Neural cell (in vitro differentiated cells): Measurements from ENCODE around the gene PCYT1A.
"Not testable (repeated sequence)": the region's sequence is repeated elsewhere in the genome, so short reads cannot be mapped to it uniquely, and the experiment has no call there.

Source experiments
- EZH2 ChIP-seq: fragments of 200-600, 300-800 bp; shearing (Covaris generic), sonication (generic); IDR thresholded peaks from 2 replicates; pipeline ENCODE4 v1.6.1; 2014; ENCODE audit warnings: antibody characterized with exemption, low read length, borderline replicate concordance, mild to moderate bottlenecking; ENCODE audit not compliant: insufficient read depth, poor library complexity, severe bottlenecking
- MXI1 ChIP-seq: fragments of 450-650 bp; conservative IDR thresholded peaks from 2 replicates; pipeline ENCODE4 v1.6.1; 2014; ENCODE audit warnings: antibody characterized with exemption, mild to moderate bottlenecking; ENCODE audit not compliant: poor library complexity, severe bottlenecking
- POLR2AphosphoS5 ChIP-seq: IDR thresholded peaks from 2 replicates; pipeline ENCODE4 v1.6.1; 2012
- RAD21 ChIP-seq: fragments of 450-650 bp; conservative IDR thresholded peaks from 2 replicates; pipeline ENCODE4 v1.6.1; 2014; ENCODE audit warnings: antibody characterized with exemption, mild to moderate bottlenecking, moderate library complexity
- SMC3 ChIP-seq: fragments of 450-650 bp; conservative IDR thresholded peaks from 2 replicates; pipeline ENCODE4 v1.6.1; 2014; ENCODE audit warnings: antibody characterized with exemption, mild to moderate bottlenecking, moderate library complexity; ENCODE audit not compliant: poor library complexity
- TF ChIP-seq, protein P1 (sequence below): fragments of 450-650 bp; IDR thresholded peaks from 2 replicates; pipeline ENCODE4 v1.5.1; 2014; ENCODE audit warnings: antibody characterized with exemption, mild to moderate bottlenecking, moderate library complexity; ENCODE audit not compliant: poor library complexity, severe bottlenecking
- TF ChIP-seq, protein P2 (sequence below): IDR thresholded peaks from 2 replicates; pipeline ENCODE4 v1.6.1; 2012; ENCODE audit warnings: borderline replicate concordance

DNA sequence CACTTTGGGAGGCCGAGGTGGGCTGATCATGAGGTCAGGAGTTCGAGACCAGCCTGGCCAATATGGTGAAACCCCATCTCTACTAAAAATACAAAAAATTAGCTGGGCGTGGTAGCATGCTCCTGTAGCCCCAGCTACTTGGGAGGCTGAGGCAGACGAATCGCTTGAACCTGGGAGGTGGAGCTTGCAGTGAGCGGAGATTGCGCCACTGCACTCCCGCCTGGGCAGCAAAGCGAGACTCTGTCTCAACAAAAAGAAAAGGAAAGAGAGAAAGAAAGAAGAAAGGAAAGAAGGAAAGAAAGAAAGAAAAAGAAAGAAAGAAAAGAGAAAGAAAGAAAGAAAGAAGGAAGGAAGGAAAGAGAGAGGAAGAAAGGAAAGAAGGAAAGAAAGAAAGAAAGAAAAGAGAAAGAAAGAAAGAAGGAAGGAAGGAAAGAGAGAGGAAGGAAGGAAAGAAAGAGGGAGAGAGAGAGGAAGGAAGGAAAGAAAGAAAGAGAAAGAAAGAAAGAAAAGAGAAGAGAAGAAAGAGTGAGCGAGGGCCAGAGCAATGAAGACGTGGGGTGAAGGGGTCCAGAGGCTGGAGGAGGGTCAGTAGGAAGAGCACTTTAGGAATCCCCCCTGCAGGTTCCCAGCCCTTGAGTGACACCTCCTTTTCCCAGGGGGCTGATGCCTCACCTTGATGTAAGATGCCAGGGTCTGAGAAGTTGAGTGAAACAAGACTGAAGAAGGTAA lies 77.4 kb downstream of the PCYT1A start:
- TF ChIP-seq, protein P1, sequence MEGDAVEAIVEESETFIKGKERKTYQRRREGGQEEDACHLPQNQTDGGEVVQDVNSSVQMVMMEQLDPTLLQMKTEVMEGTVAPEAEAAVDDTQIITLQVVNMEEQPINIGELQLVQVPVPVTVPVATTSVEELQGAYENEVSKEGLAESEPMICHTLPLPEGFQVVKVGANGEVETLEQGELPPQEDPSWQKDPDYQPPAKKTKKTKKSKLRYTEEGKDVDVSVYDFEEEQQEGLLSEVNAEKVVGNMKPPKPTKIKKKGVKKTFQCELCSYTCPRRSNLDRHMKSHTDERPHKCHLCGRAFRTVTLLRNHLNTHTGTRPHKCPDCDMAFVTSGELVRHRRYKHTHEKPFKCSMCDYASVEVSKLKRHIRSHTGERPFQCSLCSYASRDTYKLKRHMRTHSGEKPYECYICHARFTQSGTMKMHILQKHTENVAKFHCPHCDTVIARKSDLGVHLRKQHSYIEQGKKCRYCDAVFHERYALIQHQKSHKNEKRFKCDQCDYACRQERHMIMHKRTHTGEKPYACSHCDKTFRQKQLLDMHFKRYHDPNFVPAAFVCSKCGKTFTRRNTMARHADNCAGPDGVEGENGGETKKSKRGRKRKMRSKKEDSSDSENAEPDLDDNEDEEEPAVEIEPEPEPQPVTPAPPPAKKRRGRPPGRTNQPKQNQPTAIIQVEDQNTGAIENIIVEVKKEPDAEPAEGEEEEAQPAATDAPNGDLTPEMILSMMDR = not testable (repeated sequence)
- TF ChIP-seq SMC3, EZH2, POLR2AphosphoS5, RAD21, MXI1: not testable (repeated sequence)
- TF ChIP-seq, protein P2, sequence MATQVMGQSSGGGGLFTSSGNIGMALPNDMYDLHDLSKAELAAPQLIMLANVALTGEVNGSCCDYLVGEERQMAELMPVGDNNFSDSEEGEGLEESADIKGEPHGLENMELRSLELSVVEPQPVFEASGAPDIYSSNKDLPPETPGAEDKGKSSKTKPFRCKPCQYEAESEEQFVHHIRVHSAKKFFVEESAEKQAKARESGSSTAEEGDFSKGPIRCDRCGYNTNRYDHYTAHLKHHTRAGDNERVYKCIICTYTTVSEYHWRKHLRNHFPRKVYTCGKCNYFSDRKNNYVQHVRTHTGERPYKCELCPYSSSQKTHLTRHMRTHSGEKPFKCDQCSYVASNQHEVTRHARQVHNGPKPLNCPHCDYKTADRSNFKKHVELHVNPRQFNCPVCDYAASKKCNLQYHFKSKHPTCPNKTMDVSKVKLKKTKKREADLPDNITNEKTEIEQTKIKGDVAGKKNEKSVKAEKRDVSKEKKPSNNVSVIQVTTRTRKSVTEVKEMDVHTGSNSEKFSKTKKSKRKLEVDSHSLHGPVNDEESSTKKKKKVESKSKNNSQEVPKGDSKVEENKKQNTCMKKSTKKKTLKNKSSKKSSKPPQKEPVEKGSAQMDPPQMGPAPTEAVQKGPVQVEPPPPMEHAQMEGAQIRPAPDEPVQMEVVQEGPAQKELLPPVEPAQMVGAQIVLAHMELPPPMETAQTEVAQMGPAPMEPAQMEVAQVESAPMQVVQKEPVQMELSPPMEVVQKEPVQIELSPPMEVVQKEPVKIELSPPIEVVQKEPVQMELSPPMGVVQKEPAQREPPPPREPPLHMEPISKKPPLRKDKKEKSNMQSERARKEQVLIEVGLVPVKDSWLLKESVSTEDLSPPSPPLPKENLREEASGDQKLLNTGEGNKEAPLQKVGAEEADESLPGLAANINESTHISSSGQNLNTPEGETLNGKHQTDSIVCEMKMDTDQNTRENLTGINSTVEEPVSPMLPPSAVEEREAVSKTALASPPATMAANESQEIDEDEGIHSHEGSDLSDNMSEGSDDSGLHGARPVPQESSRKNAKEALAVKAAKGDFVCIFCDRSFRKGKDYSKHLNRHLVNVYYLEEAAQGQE = not testable (repeated sequence)
